Keratinocyte (primary cell): Measurements from ENCODE around the gene TBCB.

Experiments
- CTCF ChIP-seq, 3 experiments: IDR thresholded peaks in 1 of 3; conservative IDR thresholded peaks in 1 of 3; optimal IDR thresholded peaks in 1 of 3; 2 replicates in 2 of 3; 3 replicates in 1 of 3; pipeline versions ENCODE3 to v1.5.1; 2011; ENCODE audit warnings: low read length in 3 of 3, mild to moderate bottlenecking in 3 of 3, moderate library complexity in 2 of 3, control low read depth in 1 of 3, inconsistent platforms in 1 of 3; ENCODE audit not compliant: insufficient read depth in 2 of 3; ENCODE audit errors: extremely low read depth in 1 of 3
- EZH2 ChIP-seq: IDR thresholded peaks from one replicate; pipeline ENCODE4 v1.6.1; 2012; ENCODE audit warnings: inconsistent platforms, mild to moderate bottlenecking, low read length, moderate library complexity

DNA sequence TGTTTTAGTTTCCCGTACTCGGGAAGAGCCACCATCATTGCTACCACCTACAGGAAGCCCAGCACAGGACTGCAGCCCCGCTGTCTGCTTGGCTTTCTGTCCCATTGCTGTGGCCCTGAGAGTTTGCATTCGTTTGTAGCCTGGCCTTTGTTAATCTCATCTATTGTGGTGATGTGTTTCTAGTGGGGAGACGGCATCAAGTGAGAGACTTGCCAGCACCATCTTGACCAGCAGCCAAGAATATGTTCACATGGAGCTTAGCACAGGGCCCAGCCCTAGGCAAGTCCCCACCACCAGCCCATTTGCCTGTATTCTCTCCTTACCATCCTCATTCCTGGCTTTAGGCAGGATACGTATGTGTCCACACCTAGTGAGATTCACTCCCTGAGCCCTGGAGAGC is 21.6 kb upstream of the TBCB start:
- TF ChIP-seq CTCF (optimal IDR thresholded peaks at IDR 0.05 in 1 of 3, IDR thresholded peaks at IDR 0.05 in 1 of 3, conservative IDR thresholded peaks at IDR 0.05 in 1 of 3; ENCODE audit: extremely low read depth in 1 of 3, insufficient read depth in 2 of 3, low read length in 3 of 3) (no peak), EZH2 (no peak)
